Sigmoid colon (tissue), 4 donors: ENCODE data around the gene SMARCA2.

Source experiments
- CTCF ChIP-seq, 4 experiments: fragments of 450-650 bp in 3 of 4; fragments of 200-600 bp in 1 of 4; IDR thresholded peaks; one replicate each; pipeline ENCODE4 v1.5.1; 2016 to 2019; ENCODE audit warnings: antibody characterized with exemption in 4 of 4, mild to moderate bottlenecking in 3 of 4, moderate library complexity in 2 of 4
- EP300 ChIP-seq, 4 donors: sonication (generic); formaldehyde crosslinking; IDR thresholded peaks; one replicate each; pipeline ENCODE4 v1.6.1; 2017; ENCODE audit warnings: antibody characterized with exemption in 4 of 4
- POLR2A ChIP-seq, 2 donors: fragments of 450-650 bp; IDR thresholded peaks; one replicate each; pipeline ENCODE4 v1.6.1; 2016; ENCODE audit warnings: antibody characterized with exemption in 2 of 2, mild to moderate bottlenecking in 2 of 2, moderate library complexity in 2 of 2
- POLR2AphosphoS5 ChIP-seq, 4 donors: sonication (generic); formaldehyde crosslinking; IDR thresholded peaks; one replicate each; pipeline ENCODE4 v1.6.1; 2017; ENCODE audit warnings: antibody characterized with exemption in 4 of 4

GRCh38 chr9:2086971-2087370 lies 71.8 kb downstream of the SMARCA2 start:
- TF ChIP-seq CTCF (IDR thresholded peaks at IDR 0.05) = no peak
- no peak for TF ChIP-seq POLR2A (IDR thresholded peaks at IDR 0.05)
- no peak for TF ChIP-seq EP300 (IDR thresholded peaks at IDR 0.05)
- no peak for TF ChIP-seq POLR2AphosphoS5 (IDR thresholded peaks at IDR 0.05)
